ENCODE measurements around the gene KCTD12.

DNA sequence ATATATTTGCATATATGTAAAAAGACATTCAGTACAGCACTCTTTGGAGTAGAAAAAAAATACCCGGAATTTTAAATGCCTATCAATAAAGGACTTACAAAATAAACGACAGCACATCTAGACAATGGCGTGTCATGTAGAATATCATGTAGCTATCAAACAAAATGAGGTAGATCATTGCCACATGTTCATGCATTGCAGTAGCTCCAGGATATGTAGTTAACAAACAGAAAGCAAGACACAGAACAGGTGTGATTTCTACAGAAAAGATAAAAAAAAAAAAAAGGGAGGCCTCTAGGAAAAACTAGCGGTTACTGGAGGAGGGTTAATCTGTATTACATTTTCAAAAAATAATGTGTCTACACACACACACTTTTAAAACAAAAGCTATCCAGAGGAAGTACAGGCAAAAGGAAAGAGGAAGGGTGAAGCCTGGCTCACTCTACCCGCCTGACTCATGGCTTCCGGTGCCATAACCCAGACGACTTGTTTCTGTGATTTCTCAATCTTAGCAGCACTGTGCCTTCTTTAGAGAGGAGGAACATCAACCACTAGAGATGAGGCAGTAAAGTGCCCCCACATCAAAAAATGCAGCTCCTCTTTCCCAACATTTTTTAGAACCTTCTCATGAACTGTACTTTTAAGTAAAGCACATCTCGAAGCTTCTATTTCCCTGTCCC, 6.9 kb downstream of the KCTD12 start:
- TF ChIP-seq, protein P1, sequence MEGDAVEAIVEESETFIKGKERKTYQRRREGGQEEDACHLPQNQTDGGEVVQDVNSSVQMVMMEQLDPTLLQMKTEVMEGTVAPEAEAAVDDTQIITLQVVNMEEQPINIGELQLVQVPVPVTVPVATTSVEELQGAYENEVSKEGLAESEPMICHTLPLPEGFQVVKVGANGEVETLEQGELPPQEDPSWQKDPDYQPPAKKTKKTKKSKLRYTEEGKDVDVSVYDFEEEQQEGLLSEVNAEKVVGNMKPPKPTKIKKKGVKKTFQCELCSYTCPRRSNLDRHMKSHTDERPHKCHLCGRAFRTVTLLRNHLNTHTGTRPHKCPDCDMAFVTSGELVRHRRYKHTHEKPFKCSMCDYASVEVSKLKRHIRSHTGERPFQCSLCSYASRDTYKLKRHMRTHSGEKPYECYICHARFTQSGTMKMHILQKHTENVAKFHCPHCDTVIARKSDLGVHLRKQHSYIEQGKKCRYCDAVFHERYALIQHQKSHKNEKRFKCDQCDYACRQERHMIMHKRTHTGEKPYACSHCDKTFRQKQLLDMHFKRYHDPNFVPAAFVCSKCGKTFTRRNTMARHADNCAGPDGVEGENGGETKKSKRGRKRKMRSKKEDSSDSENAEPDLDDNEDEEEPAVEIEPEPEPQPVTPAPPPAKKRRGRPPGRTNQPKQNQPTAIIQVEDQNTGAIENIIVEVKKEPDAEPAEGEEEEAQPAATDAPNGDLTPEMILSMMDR (IDR thresholded peaks at IDR 0.05 in 8 of 11, conservative IDR thresholded peaks at IDR 0.05 in 3 of 11), result no peak
- TF ChIP-seq POLR2A (IDR thresholded peaks at IDR 0.05) (no peak), POLR2AphosphoS5 (IDR thresholded peaks at IDR 0.05) (peak in 1 of 3 donors; percentile 91)
